GM18499 (cell line): ENCODE results near the gene TMPRSS11D.

Experiments used
- ATAC-seq: cut with Tn5 transposase; IDR thresholded peaks from one replicate; pipeline ENCODE4 v1.9.1; 2021; ENCODE audit warnings: moderate number of reproducible peaks; ENCODE audit not compliant: insufficient read depth, unreplicated experiment

Gene TMPRSS11D

DNA sequence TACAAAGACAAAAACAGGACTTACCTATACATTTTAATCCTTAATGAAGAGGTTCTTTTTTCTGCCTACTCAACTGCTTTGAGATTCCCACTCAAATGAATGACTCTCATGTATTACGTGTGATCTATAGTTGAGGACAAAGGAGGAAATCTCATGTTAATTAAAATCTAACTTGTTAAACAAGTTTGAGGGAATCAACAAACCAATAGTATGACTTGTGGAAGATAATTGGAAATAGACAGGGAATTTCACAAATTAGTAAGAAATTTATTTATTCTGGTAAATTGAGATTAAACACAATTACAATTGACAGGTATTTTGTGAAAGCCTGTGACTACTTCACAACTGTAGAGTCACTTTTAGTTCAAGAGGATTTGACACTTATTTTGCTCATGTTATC lies at the start of gene TMPRSS11D:
Gene TMPRSS11D (minus strand): TSS at position 101 of the 400 bp plus-strand sequence. CDS start 69 bp downstream, at position 32.
- no peak for ATAC-seq

DNA sequence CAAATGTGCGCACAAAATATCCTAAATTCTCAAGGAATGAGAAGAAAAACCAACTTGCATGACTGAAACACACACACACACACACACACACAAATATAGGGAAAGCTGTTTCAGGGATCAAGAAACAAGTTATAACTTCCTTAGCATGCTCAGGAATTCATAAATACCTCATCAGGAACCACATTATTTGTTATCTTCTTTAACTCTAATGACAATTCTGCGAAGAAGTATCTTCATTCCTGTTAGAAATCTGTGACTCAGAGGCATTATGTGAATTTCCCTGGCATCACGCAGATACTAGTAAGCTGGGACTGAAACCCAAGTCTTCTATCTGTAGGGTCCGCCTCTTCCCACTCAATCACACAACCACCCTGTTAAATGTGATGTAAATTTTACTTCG lies 49.2 kb upstream of the TMPRSS11D start:
- no peak for ATAC-seq

DNA sequence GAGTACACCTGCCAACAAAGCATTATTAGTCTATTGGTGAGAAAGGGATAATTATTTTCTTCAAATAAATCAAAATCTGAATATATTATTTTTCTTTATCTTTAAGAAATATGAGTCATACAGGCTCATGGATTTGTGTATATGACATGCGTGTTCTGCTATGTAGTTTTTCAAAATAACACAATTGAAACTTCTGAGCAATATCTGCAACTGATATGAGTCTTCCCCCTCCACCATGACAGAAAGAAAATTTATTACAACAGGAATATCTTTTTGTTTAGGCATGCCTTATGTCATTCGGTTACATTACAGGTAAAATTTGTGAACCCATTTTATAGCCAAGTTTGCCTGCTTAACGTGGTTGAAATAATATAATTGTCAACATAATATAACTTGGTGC lies 47.5 kb upstream of the TMPRSS11D start:
- ATAC-seq, result no peak

- no peak for ATAC-seq
Observed at GRCh38 chr4:67929426-67929825, 45.6 kb upstream of the TMPRSS11D start.

GRCh38 chr4:67928546-67928945 lies 44.7 kb upstream of the TMPRSS11D start:
- ATAC-seq, result no peak

DNA sequence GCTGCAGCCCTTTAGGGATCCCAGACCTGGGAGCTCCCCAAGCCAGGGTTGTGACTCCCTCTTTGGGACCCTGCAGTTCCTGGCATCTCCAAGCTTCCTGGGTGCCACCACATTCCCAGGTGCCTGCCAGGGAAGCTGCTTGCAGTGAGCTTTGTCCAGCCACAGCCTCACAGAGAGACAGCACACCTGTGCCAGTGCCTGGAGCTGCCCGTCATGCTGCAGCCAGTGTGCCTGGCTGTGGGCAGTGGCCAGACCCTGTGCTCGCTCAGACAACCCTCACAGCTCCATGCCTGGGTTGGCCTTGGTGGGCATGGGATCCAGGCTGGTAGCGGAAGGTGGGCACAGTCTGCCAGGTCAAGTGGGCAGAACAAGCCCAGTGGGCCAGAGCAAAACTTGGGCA lies 43.4 kb upstream of the TMPRSS11D start:
- no peak for ATAC-seq

GRCh38 chr4:67926485-67926884 lies 42.7 kb upstream of the TMPRSS11D start:
- ATAC-seq, result no peak

GRCh38 chr4:67922697-67923096 lies 38.9 kb upstream of the TMPRSS11D start:
- no peak for ATAC-seq

- ATAC-seq, result no peak
Observed at GRCh38 chr4:67918428-67918827, 34.6 kb upstream of the TMPRSS11D start.

DNA sequence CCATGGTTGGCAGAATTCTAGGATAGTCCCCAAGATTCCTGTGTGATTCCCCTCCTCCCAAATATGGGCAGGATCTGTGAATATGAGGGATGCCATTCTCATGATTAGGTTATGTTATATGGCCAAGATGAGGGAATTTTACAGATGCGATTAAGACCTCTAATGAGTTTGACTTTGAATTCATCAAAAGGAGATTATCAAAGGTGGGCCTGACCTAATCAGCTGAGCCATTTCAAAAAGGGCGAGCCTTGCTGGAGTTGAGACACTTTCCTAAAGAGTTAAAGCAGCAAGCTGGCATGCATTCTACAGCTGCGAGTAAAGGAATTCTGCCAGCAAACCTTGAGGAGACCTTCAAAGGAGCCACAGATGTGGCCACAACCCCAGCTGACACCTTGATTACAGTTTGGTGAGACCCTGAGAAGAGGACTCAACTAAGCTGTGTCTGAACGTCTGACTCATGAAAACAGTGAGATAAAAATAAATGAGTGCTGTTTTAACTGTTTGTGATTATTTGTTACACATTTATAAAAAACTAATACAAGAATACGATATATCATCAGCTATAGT lies 31.7 kb upstream of the TMPRSS11D start:
- ATAC-seq, result no peak

DNA sequence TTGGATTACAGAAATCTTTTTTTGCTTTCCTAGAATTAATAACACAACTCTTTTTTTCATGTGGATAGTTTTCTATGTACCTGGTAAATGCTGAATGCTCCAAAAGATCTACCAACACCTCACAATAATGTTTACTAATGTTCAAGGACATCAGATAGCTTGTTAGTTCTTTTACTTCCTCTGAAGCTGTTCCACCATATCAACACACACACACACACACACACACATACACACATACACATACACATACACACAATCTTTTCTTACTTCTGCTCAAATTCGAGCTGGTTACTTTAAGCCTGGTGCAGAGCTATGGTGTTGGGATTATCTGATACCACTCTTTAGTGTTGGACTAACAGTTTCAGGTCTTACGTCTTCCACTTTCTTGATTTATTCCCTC lies 28.3 kb upstream of the TMPRSS11D start:
- no peak for ATAC-seq

- no peak for ATAC-seq
Observed at GRCh38 chr4:67911638-67912037, 27.8 kb upstream of the TMPRSS11D start.

DNA sequence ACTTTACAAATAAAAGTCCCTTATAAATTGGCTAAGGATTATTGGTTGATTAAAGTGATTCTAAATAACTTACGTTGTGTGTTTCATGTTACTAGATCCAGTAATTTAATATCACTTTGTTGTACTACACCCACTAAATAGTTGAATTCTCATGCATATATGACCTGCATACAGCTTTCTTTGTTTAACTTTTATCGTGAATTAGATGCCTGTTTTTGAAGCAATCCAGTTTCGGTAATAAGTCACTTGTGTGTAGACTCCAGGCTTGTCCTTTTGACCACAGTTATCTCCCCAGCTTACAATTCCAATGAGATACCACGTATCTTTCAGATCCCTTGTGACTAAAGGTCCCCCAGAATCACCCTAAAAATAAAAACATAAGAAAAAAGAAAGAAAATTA lies 27.3 kb upstream of the TMPRSS11D start:
- no peak for ATAC-seq

- no peak for ATAC-seq
Observed at GRCh38 chr4:67910585-67910905, 26.7 kb upstream of the TMPRSS11D start.

GRCh38 chr4:67909905-67910584 lies 26.2 kb upstream of the TMPRSS11D start:
- no peak for ATAC-seq

DNA sequence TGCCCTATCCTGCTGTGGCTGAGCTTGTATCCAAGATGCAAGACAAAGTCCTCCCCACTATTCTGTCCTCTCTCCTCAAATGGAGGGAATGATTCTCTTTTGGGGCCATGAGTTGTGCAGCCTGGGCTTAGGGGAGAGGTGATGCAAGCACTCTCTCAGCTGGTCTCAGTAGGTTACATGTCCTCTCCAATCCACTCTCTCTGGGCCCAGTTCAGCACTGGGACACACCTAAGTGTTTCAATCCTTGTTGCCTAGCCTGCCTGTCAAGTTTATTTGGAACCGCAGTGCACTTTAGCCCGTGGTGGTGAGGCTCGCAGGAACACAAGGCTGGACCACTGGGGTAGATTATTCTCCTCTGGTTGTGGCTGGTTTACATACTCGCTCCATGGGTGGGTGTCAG lies 23.8 kb upstream of the TMPRSS11D start:
- ATAC-seq, result no peak

GRCh38 chr4:67899096-67899495 lies 15.3 kb upstream of the TMPRSS11D start:
- ATAC-seq, result no peak

DNA sequence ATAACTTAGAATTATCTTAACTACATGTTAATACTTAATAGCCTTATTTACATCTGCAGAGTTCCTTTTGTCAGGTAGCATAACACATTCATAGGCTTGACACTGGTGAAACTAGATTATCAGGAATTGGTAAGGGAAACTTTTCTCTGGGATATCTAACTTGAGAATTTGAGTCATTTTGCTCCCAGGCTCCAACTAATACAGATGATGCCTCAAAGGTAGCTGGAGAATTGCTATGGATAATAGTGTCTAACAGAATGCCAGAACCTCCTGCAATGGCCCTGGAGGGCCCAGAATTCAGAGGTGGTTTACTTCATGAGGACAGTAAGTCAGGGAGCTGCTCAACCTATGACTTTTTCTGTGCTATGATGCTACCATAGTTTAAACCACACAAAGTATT lies 13.9 kb upstream of the TMPRSS11D start:
- ATAC-seq, result no peak

- ATAC-seq, result no peak
Observed at GRCh38 chr4:67896421-67897065, 12.7 kb upstream of the TMPRSS11D start.

DNA sequence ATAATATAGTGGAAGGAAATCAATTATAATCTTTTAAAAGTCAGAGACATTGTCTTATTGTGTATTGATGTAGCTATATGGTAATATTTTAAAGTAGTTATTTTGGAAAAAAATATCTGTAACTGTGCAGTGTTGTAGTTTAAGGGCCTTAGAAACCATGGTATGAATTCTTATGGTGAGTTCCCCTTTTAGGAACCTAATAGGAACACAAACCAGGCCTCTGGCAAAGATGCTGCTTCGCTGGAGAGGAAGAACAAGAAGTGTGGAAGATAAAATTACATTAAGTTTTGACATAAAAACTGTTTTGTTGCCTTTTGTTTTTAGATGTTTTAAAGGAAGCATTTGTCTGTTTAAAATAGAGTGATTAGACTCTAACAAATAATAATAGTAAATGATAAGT lies 10.9 kb upstream of the TMPRSS11D start:
- ATAC-seq, result no peak

DNA sequence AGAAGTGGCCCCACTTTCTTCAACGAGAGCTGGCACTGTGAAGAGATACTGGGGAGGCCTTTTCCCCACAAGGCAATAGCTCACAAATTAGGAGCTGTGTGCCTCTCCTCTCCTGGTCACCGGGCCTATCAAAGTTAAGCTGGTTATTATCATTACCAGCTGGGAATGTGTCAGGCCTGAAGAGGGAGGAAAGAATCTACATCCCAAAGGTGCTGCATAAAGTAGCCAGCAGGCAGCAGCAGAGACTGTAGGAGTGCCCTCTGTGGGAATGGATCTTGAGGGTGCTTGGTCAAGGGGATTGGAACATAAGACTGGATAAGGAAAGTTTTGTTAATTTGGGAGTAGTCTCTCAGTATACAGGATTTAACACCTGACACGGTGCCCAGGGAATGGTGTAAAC lies 9.1 kb upstream of the TMPRSS11D start:
- no peak for ATAC-seq

DNA sequence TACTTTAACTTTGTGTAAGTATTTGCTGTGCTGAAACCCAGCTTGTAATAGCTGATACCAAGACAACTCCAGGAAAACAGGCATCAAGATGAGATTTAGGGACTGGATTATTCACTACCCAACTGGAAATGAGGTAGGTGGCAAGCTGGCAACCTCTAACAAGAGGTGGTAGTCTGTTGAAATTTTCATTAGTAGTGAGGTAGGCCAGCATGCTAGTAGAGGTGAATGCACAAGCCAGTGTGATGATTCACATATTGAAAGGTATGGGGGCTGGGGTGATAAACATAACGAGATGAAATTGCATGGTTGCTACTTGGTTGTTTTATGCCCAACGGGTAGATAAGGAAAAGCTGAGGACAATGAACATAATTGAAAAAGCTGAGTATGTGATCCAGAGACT lies 8.5 kb upstream of the TMPRSS11D start:
- ATAC-seq, result no peak
